Hepatocyte (in vitro differentiated cells): Measurements from ENCODE around the gene SYCE3.

ENCODE experiments used
- CTCF ChIP-seq: fragments of 200-600 bp; sonication (generic); IDR thresholded peaks from 2 replicates; pipeline ENCODE4 v1.5.1; 2016; ENCODE audit warnings: antibody characterized with exemption, mild to moderate bottlenecking; ENCODE audit not compliant: poor library complexity
- EZH2 ChIP-seq: fragments of 200-600 bp; sonication (generic); IDR thresholded peaks from 2 replicates; pipeline ENCODE4 v1.6.1; 2016; ENCODE audit warnings: antibody characterized with exemption, mild to moderate bottlenecking, borderline replicate concordance

GRCh38 chr22:50576806-50577696 lies 14.3 kb upstream of the SYCE3 start:
- TF ChIP-seq CTCF (no peak), EZH2 (no peak)
